ENCODE data around the gene PBX2. TPM values are rescaled to one million over a fixed set of nuclear protein-coding genes. Genes with fewer than 3 reads are reported as not detected.
"Not testable (repeated sequence)": the region's sequence is repeated elsewhere in the genome, so short reads cannot be mapped to it uniquely, and the experiment has no call there.

Gene PBX2
- total RNA-seq, 3 donors from 2014 or later, result 62.2 to 68.2 (median 64.0) TPM

DNA sequence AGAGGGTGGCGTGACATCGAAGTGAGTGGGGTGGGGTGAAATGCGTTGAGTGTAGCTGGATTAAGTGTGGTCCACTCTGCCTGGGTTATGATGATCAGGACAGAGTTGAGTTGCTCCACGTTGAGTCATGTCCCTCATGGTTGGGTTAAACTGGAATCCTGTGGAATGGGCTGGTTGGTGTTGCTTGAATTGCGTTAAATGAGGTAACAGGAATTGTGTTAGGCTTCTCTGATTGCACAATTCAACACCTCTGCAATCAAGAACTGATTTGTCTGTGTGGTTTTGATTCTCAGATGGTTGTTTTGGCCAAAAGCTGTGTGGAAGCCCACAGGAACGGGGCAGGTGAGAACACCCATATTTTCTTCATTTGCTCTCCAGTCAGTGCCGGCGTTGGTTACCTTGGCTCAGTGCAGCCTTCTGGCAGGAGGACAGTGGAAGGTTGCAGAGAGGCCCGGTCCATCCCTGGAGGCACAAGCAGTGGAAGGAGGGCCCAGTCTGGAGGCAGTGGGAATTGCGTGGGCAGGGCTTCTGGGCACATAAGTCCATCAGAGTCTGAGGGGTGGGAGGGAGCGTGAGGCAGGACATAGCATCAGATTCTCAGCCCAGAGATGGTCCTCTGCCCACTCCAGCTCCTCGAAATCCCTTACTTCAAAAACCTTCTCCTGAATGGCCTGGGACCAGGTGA is 22.2 kb upstream of the PBX2 start:
- Mint-ChIP-seq H3K4me3 (no peak overlapping the region), H3K27me3 (ENCODE audit: low read depth) (no peaks in the 10 kb centered on the region)

DNA sequence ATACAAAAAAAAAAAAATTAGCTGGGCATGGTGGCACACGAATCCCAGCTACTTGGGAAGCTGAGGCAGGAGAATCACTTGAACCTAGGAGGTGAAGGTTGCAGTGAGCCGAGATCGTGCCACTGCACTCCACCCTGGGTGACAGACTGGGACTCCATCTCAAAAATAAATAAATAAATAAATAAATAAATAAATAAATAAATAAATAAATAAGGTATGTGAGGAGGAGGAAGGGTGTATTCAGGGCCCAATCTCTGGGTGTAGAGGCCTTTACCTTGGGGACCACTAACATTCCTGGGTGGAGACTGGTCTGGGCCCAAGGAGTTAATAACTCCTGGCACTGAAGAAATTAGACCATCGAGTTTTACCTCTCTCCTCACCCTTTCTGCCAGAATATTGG is 21.4 kb upstream of the PBX2 start:
- H3K4me1 Mint-ChIP-seq (ENCODE audit: low read depth); H3K27me3 Mint-ChIP-seq (ENCODE audit: low read depth); H3K36me3 Mint-ChIP-seq (ENCODE audit: insufficient read depth); ATAC-seq; DNase-seq; H3K9me3 Mint-ChIP-seq; H3K4me3 Mint-ChIP-seq: not testable (repeated sequence)

More for the DNA sequence above, 22.2 kb upstream of the PBX2 start:
- no peak for DNase-seq
- Mint-ChIP-seq H3K36me3 (ENCODE audit: insufficient read depth) (no peaks in the 10 kb centered on the region), H3K4me1 (ENCODE audit: low read depth) (no peaks in the 10 kb centered on the region), H3K9me3 (no peaks in the 10 kb centered on the region)
- ATAC-seq, result no peak

DNA sequence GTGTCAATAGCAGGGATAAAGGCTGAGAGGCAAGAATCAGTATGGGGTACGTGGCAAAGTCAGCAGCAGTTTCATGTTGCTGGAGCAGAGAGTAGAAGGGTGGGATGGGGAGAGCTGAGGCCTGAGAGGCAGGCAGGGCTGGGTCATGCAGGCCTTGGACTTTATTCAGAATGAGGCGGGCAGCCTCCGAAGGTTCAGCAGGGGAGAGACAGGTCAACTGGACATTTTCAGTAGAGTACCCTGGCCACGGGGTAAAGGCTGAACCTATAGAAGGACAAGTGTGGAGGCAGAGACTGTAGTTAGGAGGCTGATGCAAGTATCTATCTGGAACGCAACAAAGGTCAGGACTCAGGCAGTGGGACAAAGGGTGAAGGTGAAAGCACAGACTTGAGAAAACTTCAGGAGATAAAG is 20.2 kb upstream of the PBX2 start:
- DNase-seq (no peak), ATAC-seq (no peak)
- no peaks in the 10 kb centered on the region for H3K27me3 Mint-ChIP-seq (ENCODE audit: low read depth)
- no peak overlapping the region for H3K4me3 Mint-ChIP-seq
- no peaks in the 10 kb centered on the region for H3K4me1 Mint-ChIP-seq (ENCODE audit: low read depth)
- H3K9me3 Mint-ChIP-seq, result no peaks in the 10 kb centered on the region
- no peaks in the 10 kb centered on the region for H3K36me3 Mint-ChIP-seq (ENCODE audit: insufficient read depth)

DNA sequence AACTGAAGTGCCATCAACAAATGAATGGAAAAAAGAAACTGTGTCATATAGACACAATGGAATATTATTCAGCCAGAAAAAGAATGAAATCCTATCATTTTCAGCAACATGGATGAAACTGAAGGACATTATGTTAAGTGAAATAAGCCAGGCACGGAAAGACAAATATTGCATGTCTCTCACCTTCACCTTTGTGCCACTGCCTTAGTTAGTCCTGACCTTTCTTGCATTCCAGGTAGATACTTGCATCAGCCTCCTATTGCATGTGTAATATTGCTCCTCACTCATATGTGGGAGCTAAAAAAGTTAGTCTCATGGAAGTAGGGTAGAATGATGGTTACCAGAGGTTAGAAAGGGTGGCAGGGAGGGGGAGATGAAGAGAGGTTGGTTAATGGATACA is 19.0 kb upstream of the PBX2 start:
- ATAC-seq (no peak), DNase-seq (no peak)
- Mint-ChIP-seq H3K36me3 (ENCODE audit: insufficient read depth) (no peaks in the 10 kb centered on the region), H3K9me3 (no peaks in the 10 kb centered on the region), H3K4me1 (ENCODE audit: low read depth) (no peaks in the 10 kb centered on the region), H3K27me3 (ENCODE audit: low read depth) (peaks cover 5% of the 10 kb centered on the region), H3K4me3 (no peak overlapping the region)

- Mint-ChIP-seq H3K27me3 (ENCODE audit: low read depth) (peaks cover 5% of the 10 kb centered on the region), H3K4me1 (ENCODE audit: low read depth) (no peaks in the 10 kb centered on the region), H3K36me3 (ENCODE audit: insufficient read depth) (no peaks in the 10 kb centered on the region), H3K4me3 (no peak overlapping the region), H3K9me3 (no peaks in the 10 kb centered on the region)
- no peak for ATAC-seq
- DNase-seq, result no peak
Measured at GRCh38 chr6:32204268-32204715, 14.3 kb upstream of the PBX2 start.

GRCh38 chr6:32203426-32204267 is 13.6 kb upstream of the PBX2 start:
- Mint-ChIP-seq H3K4me3 (no peak overlapping the region), H3K36me3 (ENCODE audit: insufficient read depth) (no peaks in the 10 kb centered on the region), H3K4me1 (ENCODE audit: low read depth) (no peaks in the 10 kb centered on the region), H3K27me3 (ENCODE audit: low read depth) (peaks cover 5% of the 10 kb centered on the region), H3K9me3 (no peaks in the 10 kb centered on the region)
- DNase-seq, result no peak
- ATAC-seq, result no peak

GRCh38 chr6:32202186-32202585 is 12.2 kb upstream of the PBX2 start:
- Mint-ChIP-seq H3K36me3 (ENCODE audit: insufficient read depth) (no peaks in the 10 kb centered on the region), H3K4me1 (ENCODE audit: low read depth) (no peaks in the 10 kb centered on the region), H3K9me3 (no peaks in the 10 kb centered on the region), H3K27me3 (ENCODE audit: low read depth) (peaks cover 5% of the 10 kb centered on the region), H3K4me3 (no peak overlapping the region)
- no peak for ATAC-seq
- no peak for DNase-seq

GRCh38 chr6:32200711-32201475 is 10.9 kb upstream of the PBX2 start:
- Mint-ChIP-seq H3K4me3 (no peak overlapping the region), H3K9me3 (no peaks in the 10 kb centered on the region)

DNA sequence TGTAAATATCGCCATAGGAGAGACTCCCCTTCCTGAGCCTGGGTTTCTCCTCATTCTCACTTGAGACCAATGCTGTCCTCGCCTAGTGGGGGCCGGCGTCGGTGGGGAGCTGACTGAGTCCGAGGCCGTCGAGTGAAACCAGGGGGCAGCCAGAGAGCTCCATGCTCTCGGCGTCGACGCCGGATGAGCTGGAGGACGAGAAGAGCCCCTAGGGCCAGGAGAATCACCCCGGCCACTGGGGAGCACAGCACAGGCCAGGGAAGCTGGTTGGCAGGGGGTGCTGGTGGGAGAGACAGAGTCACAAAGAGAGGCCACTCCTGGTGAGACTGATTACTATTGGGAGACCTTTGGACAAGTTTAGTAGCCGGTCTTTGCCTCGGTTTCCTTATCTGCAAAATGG is 8.9 kb upstream of the PBX2 start:
- Mint-ChIP-seq H3K27me3 (ENCODE audit: low read depth) (no peaks in the 10 kb centered on the region), H3K9me3 (no peaks in the 10 kb centered on the region), H3K4me1 (ENCODE audit: low read depth) (peaks cover 25% of the 10 kb centered on the region), H3K36me3 (ENCODE audit: insufficient read depth) (no peaks in the 10 kb centered on the region), H3K4me3 (no peak overlapping the region)
- DNase-seq, result no peak
- no peak for ATAC-seq

More at GRCh38 chr6:32200711-32201475, 10.9 kb upstream of the PBX2 start:
- Mint-ChIP-seq H3K27me3 (ENCODE audit: low read depth) (peaks cover 5% of the 10 kb centered on the region), H3K4me1 (ENCODE audit: low read depth) (peaks cover 8% of the 10 kb centered on the region), H3K36me3 (ENCODE audit: insufficient read depth) (no peaks in the 10 kb centered on the region)
- ATAC-seq, result no peak
- DNase-seq, result no peak

DNA sequence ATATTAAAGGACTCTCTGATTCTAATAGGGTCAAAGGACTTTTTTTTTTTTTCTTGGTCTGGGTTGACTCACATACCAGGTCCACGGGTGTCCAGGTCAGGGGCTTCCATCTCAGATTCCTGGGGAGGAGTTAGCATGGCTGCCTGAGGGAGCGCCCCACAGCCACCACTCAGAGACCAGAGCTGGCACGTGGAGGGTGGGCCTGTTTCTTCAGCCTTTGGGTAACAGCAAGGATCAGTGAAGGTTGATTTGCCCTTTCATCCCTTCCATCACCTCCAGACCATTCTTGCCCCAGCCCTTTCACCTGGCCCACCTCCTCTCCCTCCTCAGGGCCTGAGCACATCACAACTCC is 8.3 kb upstream of the PBX2 start:
- Mint-ChIP-seq H3K4me3 (no peak overlapping the region), H3K9me3 (no peaks in the 10 kb centered on the region), H3K4me1 (ENCODE audit: low read depth) (peaks cover 30% of the 10 kb centered on the region), H3K36me3 (ENCODE audit: insufficient read depth) (no peaks in the 10 kb centered on the region), H3K27me3 (ENCODE audit: low read depth) (no peaks in the 10 kb centered on the region)
- no peak for ATAC-seq
- no peak for DNase-seq

- H3K4me3 Mint-ChIP-seq, result peak overlapping the region; percentile 95
- ATAC-seq (no peak), DNase-seq (no peak)
- no peaks in the 10 kb centered on the region for H3K36me3 Mint-ChIP-seq (ENCODE audit: insufficient read depth)
- H3K27me3 Mint-ChIP-seq (ENCODE audit: low read depth), result no peaks in the 10 kb centered on the region
- no peaks in the 10 kb centered on the region for H3K9me3 Mint-ChIP-seq
- peaks cover 38% of the 10 kb centered on the region for H3K4me1 Mint-ChIP-seq (ENCODE audit: low read depth)
Measured at GRCh38 chr6:32196682-32197616, 6.9 kb upstream of the PBX2 start.

GRCh38 chr6:32195902-32196681 is 6.1 kb upstream of the PBX2 start:
- H3K4me1 Mint-ChIP-seq (ENCODE audit: low read depth), result peaks cover 45% of the 10 kb centered on the region
- ATAC-seq, result peak; percentile 0 to 86

GRCh38 chr6:32195652-32195901 is 5.6 kb upstream of the PBX2 start:
- H3K36me3 Mint-ChIP-seq (ENCODE audit: insufficient read depth), result no peaks in the 10 kb centered on the region
- peaks cover 47% of the 10 kb centered on the region for H3K4me1 Mint-ChIP-seq (ENCODE audit: low read depth)
- H3K27me3 Mint-ChIP-seq (ENCODE audit: low read depth), result no peaks in the 10 kb centered on the region
- no peaks in the 10 kb centered on the region for H3K9me3 Mint-ChIP-seq
- peak; percentile 90 to 91 for ATAC-seq
- DNase-seq, result peak; percentile 99
- peak overlapping the region; percentile 95 for H3K4me3 Mint-ChIP-seq

More at GRCh38 chr6:32195902-32196681, 6.1 kb upstream of the PBX2 start:
- peak overlapping the region; percentile 95 for H3K4me3 Mint-ChIP-seq
- no peaks in the 10 kb centered on the region for H3K36me3 Mint-ChIP-seq (ENCODE audit: insufficient read depth)
- peak; percentile 36 for DNase-seq
- H3K9me3 Mint-ChIP-seq, result no peaks in the 10 kb centered on the region
- no peaks in the 10 kb centered on the region for H3K27me3 Mint-ChIP-seq (ENCODE audit: low read depth)

Measured in activated T-cell treated with anti-CD3 and anti-CD28 coated beads, Interleukin-2, amount 50 U/mL, for 4 hours (primary cell).